Erythroblast (primary cell): ENCODE measurements around the gene ANK3.

Experiments
- GATA1 ChIP-seq: IDR thresholded peaks from 2 replicates; pipeline ENCODE4 v1.6.1; 2011; ENCODE audit warnings: low read depth, mild to moderate bottlenecking, control low read depth, low read length, moderate library complexity
- POLR2A ChIP-seq: IDR thresholded peaks from 2 replicates; pipeline ENCODE4 v1.6.1; 2011; ENCODE audit warnings: mild to moderate bottlenecking, low read length

GRCh38 chr10:60155099-60155877 is 234.4 kb downstream of the ANK3 start:
- TF ChIP-seq POLR2A (no peak), GATA1 (no peak)
